OCI-LY3 (cell line): ENCODE data around the gene SLC7A6OS.

Experiments
- H2AFZ ChIP-seq: fragments of 200-600, 300-600 bp; shearing (Covaris generic); 2 replicates; pipeline ENCODE4 v1.6.0; 2014; ENCODE audit warnings: antibody characterized with exemption, low read depth, low read length
- H3K27ac ChIP-seq: fragments of 200-600, 300-600 bp; sonication (generic); 2 replicates; pipeline ENCODE4 v1.5.1; 2014; ENCODE audit warnings: mild to moderate bottlenecking, low read length, moderate library complexity, mixed read lengths
- H3K27me3 ChIP-seq: fragments of 200-600, 300-600 bp; sonication (generic); 2 replicates; pipeline ENCODE4 v1.6.1; 2014; ENCODE audit warnings: low read depth, low read length, mixed read lengths
- H3K36me3 ChIP-seq: fragments of 200-600, 300-600 bp; sonication (generic); replicated peaks from 2 replicates; pipeline ENCODE3; 2014; ENCODE audit warnings: low read depth, low read length, mixed read lengths
- H3K4me1 ChIP-seq: fragments of 300-600, 200-600 bp; sonication (generic); 2 replicates; pipeline ENCODE4 v1.6.1; 2014; ENCODE audit warnings: low read length, mixed read lengths
- H3K4me2 ChIP-seq: fragments of 200-600, 300-600 bp; sonication (generic); 2 replicates; pipeline ENCODE4 v1.6.1; 2014; ENCODE audit warnings: low read length, mixed read lengths
- H3K4me3 ChIP-seq: fragments of 300-600, 200-600 bp; sonication (generic); 2 replicates; pipeline ENCODE4 v1.5.1; 2014; ENCODE audit warnings: antibody characterized with exemption, mild to moderate bottlenecking, low read length, moderate library complexity
- H3K79me2 ChIP-seq: fragments of 300-600, 200-600 bp; shearing (Covaris generic); 2 replicates; pipeline ENCODE4 v1.6.1; 2014; ENCODE audit warnings: mild to moderate bottlenecking, low read length, mixed read lengths
- H3K9ac ChIP-seq: fragments of 300-600, 200-600 bp; shearing (Covaris generic); 2 replicates; pipeline ENCODE4 v1.6.0; 2014; ENCODE audit warnings: mild to moderate bottlenecking, low read length, moderate library complexity
- H3K9me3 ChIP-seq: fragments of 200-600, 300-600 bp; shearing (Covaris generic); 2 replicates; pipeline ENCODE4 v1.6.1; 2014; ENCODE audit warnings: low read length, mixed read lengths; ENCODE audit not compliant: insufficient read depth
- H4K20me1 ChIP-seq: fragments of 200-600, 300-600 bp; sonication (generic); 2 replicates; pipeline ENCODE4 v1.6.1; 2016; ENCODE audit warnings: low read length, mixed read lengths; ENCODE audit not compliant: insufficient read depth
- EZH2phosphoT487 ChIP-seq: fragments of 200-600 bp; shearing (Covaris generic); IDR thresholded peaks from 2 replicates; pipeline ENCODE4 v1.6.1; 2018; ENCODE audit warnings: antibody characterized with exemption, mixed run types, low read depth
- TF ChIP-seq, protein P1 (sequence below): fragments of 200-600, 300-600 bp; sonication (generic); IDR thresholded peaks from 2 replicates; pipeline ENCODE4 v1.5.1; 2014; ENCODE audit warnings: antibody characterized with exemption, low read length, low read depth

Gene SLC7A6OS

GRCh38 chr16:68298312-68298711 lies 12.4 kb downstream of the SLC7A6OS start:
- Histone ChIP-seq H3K27me3 (no peaks in the 10 kb centered on the region), H3K4me3 (no peak overlapping the region), H3K4me2 (no peak overlapping the region), H3K9ac (no peak overlapping the region), H3K79me2 (no peaks in the 10 kb centered on the region), H3K36me3 (peaks cover 81% of the 10 kb centered on the region), H3K9me3 (no peaks in the 10 kb centered on the region), H3K27ac (no peak overlapping the region), H3K4me1 (no peaks in the 10 kb centered on the region), H4K20me1 (no peaks in the 10 kb centered on the region), H2AFZ (no peak overlapping the region)
- TF ChIP-seq, protein P1, sequence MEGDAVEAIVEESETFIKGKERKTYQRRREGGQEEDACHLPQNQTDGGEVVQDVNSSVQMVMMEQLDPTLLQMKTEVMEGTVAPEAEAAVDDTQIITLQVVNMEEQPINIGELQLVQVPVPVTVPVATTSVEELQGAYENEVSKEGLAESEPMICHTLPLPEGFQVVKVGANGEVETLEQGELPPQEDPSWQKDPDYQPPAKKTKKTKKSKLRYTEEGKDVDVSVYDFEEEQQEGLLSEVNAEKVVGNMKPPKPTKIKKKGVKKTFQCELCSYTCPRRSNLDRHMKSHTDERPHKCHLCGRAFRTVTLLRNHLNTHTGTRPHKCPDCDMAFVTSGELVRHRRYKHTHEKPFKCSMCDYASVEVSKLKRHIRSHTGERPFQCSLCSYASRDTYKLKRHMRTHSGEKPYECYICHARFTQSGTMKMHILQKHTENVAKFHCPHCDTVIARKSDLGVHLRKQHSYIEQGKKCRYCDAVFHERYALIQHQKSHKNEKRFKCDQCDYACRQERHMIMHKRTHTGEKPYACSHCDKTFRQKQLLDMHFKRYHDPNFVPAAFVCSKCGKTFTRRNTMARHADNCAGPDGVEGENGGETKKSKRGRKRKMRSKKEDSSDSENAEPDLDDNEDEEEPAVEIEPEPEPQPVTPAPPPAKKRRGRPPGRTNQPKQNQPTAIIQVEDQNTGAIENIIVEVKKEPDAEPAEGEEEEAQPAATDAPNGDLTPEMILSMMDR, result no peak
- TF ChIP-seq EZH2phosphoT487, result no peak

GRCh38 chr16:68297908-68298307 lies 12.8 kb downstream of the SLC7A6OS start:
- Histone ChIP-seq H3K27ac (no peak overlapping the region), H3K4me1 (no peaks in the 10 kb centered on the region), H4K20me1 (no peaks in the 10 kb centered on the region), H3K4me3 (no peak overlapping the region), H3K4me2 (no peak overlapping the region), H3K9me3 (no peaks in the 10 kb centered on the region), H3K79me2 (no peaks in the 10 kb centered on the region), H2AFZ (no peak overlapping the region), H3K27me3 (no peaks in the 10 kb centered on the region), H3K9ac (no peak overlapping the region), H3K36me3 (peaks cover 79% of the 10 kb centered on the region)
- no peak for TF ChIP-seq EZH2phosphoT487
- TF ChIP-seq, protein P1, result no peak

- H3K36me3 ChIP-seq, result peaks cover 73% of the 10 kb centered on the region
These were observed 14.1 kb downstream of the SLC7A6OS start for GRCh38 chr16:68296693-68297092.

GRCh38 chr16:68296291-68296690 lies 14.5 kb downstream of the SLC7A6OS start:
- no peak overlapping the region for H3K4me3 ChIP-seq
- H3K4me2 ChIP-seq, result no peak overlapping the region
- no peak for TF ChIP-seq EZH2phosphoT487
- TF ChIP-seq, protein P1, result no peak
- no peaks in the 10 kb centered on the region for H3K27me3 ChIP-seq
- no peak overlapping the region for H3K27ac ChIP-seq
- H4K20me1 ChIP-seq, result no peaks in the 10 kb centered on the region
- peaks cover 73% of the 10 kb centered on the region for H3K36me3 ChIP-seq
- no peak overlapping the region for H2AFZ ChIP-seq
- no peak overlapping the region for H3K9ac ChIP-seq
- H3K4me1 ChIP-seq, result no peaks in the 10 kb centered on the region
- H3K79me2 ChIP-seq, result no peaks in the 10 kb centered on the region
- no peaks in the 10 kb centered on the region for H3K9me3 ChIP-seq

More at GRCh38 chr16:68296693-68297092, 14.1 kb downstream of the SLC7A6OS start:
- TF ChIP-seq, protein P1, result no peak
- no peak for TF ChIP-seq EZH2phosphoT487
- Histone ChIP-seq H3K4me2 (no peak overlapping the region), H4K20me1 (no peaks in the 10 kb centered on the region), H3K27me3 (no peaks in the 10 kb centered on the region), H3K9ac (no peak overlapping the region), H3K4me3 (no peak overlapping the region), H2AFZ (no peak overlapping the region), H3K9me3 (no peaks in the 10 kb centered on the region), H3K4me1 (no peaks in the 10 kb centered on the region), H3K79me2 (no peaks in the 10 kb centered on the region), H3K27ac (no peak overlapping the region)
